Mesenchymal stem cell (in vitro differentiated cells and primary cell): ENCODE results near the gene FN3KRP.

Source experiments
- DNase-seq: peaks from one replicate; pipeline ENCODE4 v3.0.0-alpha.2; 2013
- H2AFZ ChIP-seq: one replicate; pipeline ENCODE4 v1.6.1; 2013; ENCODE audit warnings: low read depth, mild to moderate bottlenecking, control low read depth, inconsistent platforms, low read length, moderate library complexity
- H2AK5ac ChIP-seq: 2 replicates; pipeline ENCODE4 v1.6.1; 2013; ENCODE audit warnings: low read length, moderate library complexity, mild to moderate bottlenecking, inconsistent platforms; ENCODE audit not compliant: severe bottlenecking
- H2BK120ac ChIP-seq: one replicate; pipeline ENCODE4 v1.6.1; 2013; ENCODE audit warnings: low read depth, mild to moderate bottlenecking, inconsistent platforms, low read length, moderate library complexity
- H2BK12ac ChIP-seq, 2 experiments: one replicate each; pipeline ENCODE4 v1.6.1; 2013; ENCODE audit warnings: inconsistent platforms in 2 of 2, low read length in 2 of 2, mild to moderate bottlenecking in 2 of 2, moderate library complexity in 2 of 2, control low read depth in 1 of 2
- H2BK15ac ChIP-seq: one replicate; pipeline ENCODE4 v1.6.1; 2013; ENCODE audit warnings: mild to moderate bottlenecking, low read depth, inconsistent platforms; ENCODE audit not compliant: poor library complexity, severe bottlenecking
- H2BK5ac ChIP-seq: 2 replicates; pipeline ENCODE4 v1.6.1; 2013; ENCODE audit warnings: low read depth, mild to moderate bottlenecking, low read length, control low read depth, inconsistent platforms; ENCODE audit not compliant: poor library complexity, severe bottlenecking
- H3K14ac ChIP-seq, 2 experiments: one replicate each; pipeline ENCODE4 v1.6.1; 2013; ENCODE audit warnings: inconsistent platforms in 2 of 2, low read length in 2 of 2, control low read depth in 1 of 2, mild to moderate bottlenecking in 1 of 2, moderate library complexity in 1 of 2
- H3K18ac ChIP-seq, 2 experiments: one replicate each; pipeline ENCODE4 v1.6.1; 2013; ENCODE audit warnings: inconsistent platforms in 2 of 2, low read length in 2 of 2, control low read depth in 1 of 2, low read depth in 1 of 2, mild to moderate bottlenecking in 1 of 2
- H3K23ac ChIP-seq, 2 experiments: one replicate each; pipeline ENCODE4 v1.6.1; 2013; ENCODE audit warnings: inconsistent platforms in 2 of 2, low read length in 2 of 2, mild to moderate bottlenecking in 2 of 2, moderate library complexity in 2 of 2, control low read depth in 1 of 2
- H3K27ac ChIP-seq: 2 replicates; pipeline ENCODE4 v1.5.1; 2013; ENCODE audit warnings: mild to moderate bottlenecking, moderate library complexity, low read length, control low read depth, inconsistent platforms; ENCODE audit not compliant: poor library complexity, severe bottlenecking
- H3K27me3 ChIP-seq, 2 experiments: 2 replicates each; pipeline versions ENCODE4 v1.6.1 to v1.7.0; 2013; ENCODE audit warnings: low read length in 2 of 2, mild to moderate bottlenecking in 2 of 2, moderate library complexity in 2 of 2, control low read depth in 1 of 2, inconsistent platforms in 1 of 2; ENCODE audit not compliant: control insufficient read depth in 1 of 2, insufficient read depth in 1 of 2
- H3K36me3 ChIP-seq, 2 experiments: 2 replicates each; pipeline versions ENCODE4 v1.6.1 to v1.7.0; 2013; ENCODE audit warnings: low read length in 2 of 2, control low read depth in 1 of 2, inconsistent platforms in 1 of 2, low read depth in 1 of 2, mild to moderate bottlenecking in 1 of 2; ENCODE audit not compliant: insufficient read depth in 2 of 2, control insufficient read depth in 1 of 2
- H3K4ac ChIP-seq, 2 experiments: one replicate each; pipeline ENCODE4 v1.6.1; 2013; ENCODE audit warnings: inconsistent platforms in 2 of 2, low read length in 2 of 2, mild to moderate bottlenecking in 2 of 2, moderate library complexity in 2 of 2, control low read depth in 1 of 2, low read depth in 1 of 2
- H3K4me1 ChIP-seq: 2 replicates; pipeline ENCODE4 v1.6.1; 2013; ENCODE audit warnings: low read depth, low read length, control low read depth; ENCODE audit not compliant: control insufficient read depth, insufficient read depth
- H3K4me2 ChIP-seq: 2 replicates; pipeline ENCODE4 v1.6.1; 2013; ENCODE audit warnings: low read length, mild to moderate bottlenecking, inconsistent platforms; ENCODE audit not compliant: poor library complexity, severe bottlenecking
- H3K4me3 ChIP-seq, 2 experiments: 2 replicates each; pipeline versions ENCODE4 v1.5.1 to v1.7.0; 2013; ENCODE audit warnings: low read length in 2 of 2, mild to moderate bottlenecking in 2 of 2, control low read depth in 1 of 2, low read depth in 1 of 2; ENCODE audit not compliant: insufficient read depth in 1 of 2
- H3K79me1 ChIP-seq: replicated peaks from 2 replicates; pipeline ENCODE4 v1.6.1; 2013; ENCODE audit warnings: mild to moderate bottlenecking, control low read depth, low read length, inconsistent platforms; ENCODE audit not compliant: poor library complexity, severe bottlenecking
- H3K9ac ChIP-seq: 2 replicates; pipeline ENCODE4 v1.7.0; 2013; ENCODE audit warnings: mild to moderate bottlenecking, low read length, moderate library complexity
- H3K9me3 ChIP-seq: 2 replicates; pipeline ENCODE4 v1.7.0; 2013; ENCODE audit warnings: mild to moderate bottlenecking, low read length; ENCODE audit not compliant: control insufficient read depth
- H4K8ac ChIP-seq: one replicate; pipeline ENCODE4 v1.6.1; 2013; ENCODE audit warnings: inconsistent platforms, mild to moderate bottlenecking, low read length, moderate library complexity
- H4K91ac ChIP-seq: one replicate; pipeline ENCODE4 v1.6.1; 2013; ENCODE audit warnings: mild to moderate bottlenecking, low read length, inconsistent platforms
- WGBS: methylation state at CpG from one replicate; pipeline ENCODE4 v1.1.7; 2013; ENCODE audit warnings: mixed read lengths; 5-methylcytosine and 5-hydroxymethylcytosine counted together

Gene FN3KRP

DNA sequence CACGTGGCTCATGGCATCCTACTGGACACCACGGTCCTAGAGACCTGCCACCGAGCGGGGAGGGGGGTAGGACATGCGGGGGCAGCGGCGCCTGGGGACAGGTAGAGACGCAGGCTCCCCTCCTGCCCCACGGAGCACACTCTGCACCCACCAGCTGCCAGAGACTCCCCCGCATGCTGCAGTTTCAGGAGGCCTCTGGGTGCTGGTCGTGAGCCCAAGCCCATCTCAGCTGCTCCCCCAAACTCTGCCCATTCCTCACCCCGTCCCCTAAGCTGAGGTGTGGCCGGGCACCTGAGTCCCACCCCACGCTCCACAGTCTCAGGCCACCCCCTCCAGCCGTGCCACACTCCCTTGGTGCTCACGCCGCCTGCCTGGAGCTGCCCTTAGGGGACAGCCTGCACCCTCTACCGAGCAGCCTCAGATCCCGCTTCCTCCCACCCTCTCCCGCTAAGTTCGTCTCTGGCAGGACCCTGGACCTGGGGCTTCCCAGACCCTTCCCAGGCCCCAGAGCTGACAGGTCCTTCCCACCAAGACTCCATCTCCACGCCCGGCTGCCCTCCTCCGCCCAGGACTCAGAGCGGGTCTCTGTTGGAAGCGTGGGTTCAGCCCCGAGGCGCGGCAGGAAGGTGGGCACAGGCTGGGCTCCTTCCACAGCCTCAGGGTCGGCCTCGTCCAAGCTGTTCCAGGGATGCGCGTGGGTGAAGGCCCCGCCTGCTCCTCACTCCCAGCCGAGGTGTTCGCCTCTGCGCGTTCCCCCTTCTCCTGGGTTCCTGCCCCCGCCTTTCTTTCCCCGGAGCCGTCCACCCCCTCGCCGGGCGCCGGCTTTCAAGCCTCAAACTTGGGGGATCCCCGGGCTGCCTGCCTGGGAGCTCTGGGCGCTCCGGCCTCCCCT, 19.3 kb upstream of the FN3KRP start:
- WGBS = 32% methylated on average over 48 of the region's 48 CpGs
- peaks cover 0 to 6% of the 10 kb centered on the region in 2 experiments for H3K27me3 ChIP-seq
- H3K18ac ChIP-seq = no peak overlapping the region
- H3K4me3 ChIP-seq = peak overlapping the region; percentile 72 to 83
- no peak overlapping the region for H2BK15ac ChIP-seq
- H2BK12ac ChIP-seq = no peak overlapping the region
- H4K8ac ChIP-seq = no peak overlapping the region
- DNase-seq = no peak
- H2BK5ac ChIP-seq = no peak overlapping the region
- no peak overlapping the region for H3K14ac ChIP-seq
- peaks cover 16% of the 10 kb centered on the region for H3K79me1 ChIP-seq
- H3K36me3 ChIP-seq = peaks cover 0 to 12% of the 10 kb centered on the region in 2 experiments
- H3K23ac ChIP-seq = peak overlapping the region in 1 of 2 experiments; percentile 79
- peaks cover 11% of the 10 kb centered on the region for H3K9me3 ChIP-seq
- no peak overlapping the region for H2BK120ac ChIP-seq
- H3K9ac ChIP-seq = peak overlapping the region; percentile 49
- no peak overlapping the region for H3K27ac ChIP-seq
- H3K4me2 ChIP-seq = peak overlapping the region; percentile 99
- H4K91ac ChIP-seq = no peak overlapping the region
- H2AFZ ChIP-seq = no peak overlapping the region
- no peak overlapping the region for H2AK5ac ChIP-seq
- peaks cover 24% of the 10 kb centered on the region for H3K4me1 ChIP-seq
- no peak overlapping the region for H3K4ac ChIP-seq

DNA sequence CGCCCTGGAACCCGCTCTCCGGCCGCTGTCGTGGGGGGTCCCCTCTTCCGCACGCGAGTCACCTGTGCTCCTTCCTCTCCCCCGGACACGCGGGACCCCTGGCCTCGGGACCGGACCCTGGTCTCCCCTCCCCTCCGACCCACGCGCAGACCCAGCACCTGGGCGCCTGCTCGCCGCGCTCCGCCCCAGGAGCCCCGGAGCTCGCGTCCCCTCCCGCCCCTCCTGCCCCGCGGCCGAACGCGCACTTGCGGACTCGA, 18.8 kb upstream of the FN3KRP start:
- Histone ChIP-seq H3K4me3 (peak overlapping the region; percentile 72 to 83), H3K23ac (no peak overlapping the region), H3K27ac (no peak overlapping the region), H3K9me3 (peaks cover 11% of the 10 kb centered on the region), H3K27me3 (peaks cover 0 to 6% of the 10 kb centered on the region in 2 experiments), H4K91ac (no peak overlapping the region), H3K36me3 (peaks cover 0 to 10% of the 10 kb centered on the region in 2 experiments), H3K18ac (peak overlapping the region in 1 of 2 experiments; percentile 49), H3K14ac (no peak overlapping the region), H2BK15ac (no peak overlapping the region), H3K4me1 (peaks cover 24% of the 10 kb centered on the region), H2BK5ac (no peak overlapping the region), H2AFZ (no peak overlapping the region), H3K4me2 (peak overlapping the region; percentile 99), H2AK5ac (no peak overlapping the region), H3K79me1 (peaks cover 15% of the 10 kb centered on the region), H4K8ac (no peak overlapping the region), H2BK120ac (no peak overlapping the region), H3K9ac (peak overlapping the region; percentile 49), H3K4ac (no peak overlapping the region), H2BK12ac (no peak overlapping the region)
- 6% methylated on average over 28 of the region's 32 CpGs for WGBS
- DNase-seq = no peak

DNA sequence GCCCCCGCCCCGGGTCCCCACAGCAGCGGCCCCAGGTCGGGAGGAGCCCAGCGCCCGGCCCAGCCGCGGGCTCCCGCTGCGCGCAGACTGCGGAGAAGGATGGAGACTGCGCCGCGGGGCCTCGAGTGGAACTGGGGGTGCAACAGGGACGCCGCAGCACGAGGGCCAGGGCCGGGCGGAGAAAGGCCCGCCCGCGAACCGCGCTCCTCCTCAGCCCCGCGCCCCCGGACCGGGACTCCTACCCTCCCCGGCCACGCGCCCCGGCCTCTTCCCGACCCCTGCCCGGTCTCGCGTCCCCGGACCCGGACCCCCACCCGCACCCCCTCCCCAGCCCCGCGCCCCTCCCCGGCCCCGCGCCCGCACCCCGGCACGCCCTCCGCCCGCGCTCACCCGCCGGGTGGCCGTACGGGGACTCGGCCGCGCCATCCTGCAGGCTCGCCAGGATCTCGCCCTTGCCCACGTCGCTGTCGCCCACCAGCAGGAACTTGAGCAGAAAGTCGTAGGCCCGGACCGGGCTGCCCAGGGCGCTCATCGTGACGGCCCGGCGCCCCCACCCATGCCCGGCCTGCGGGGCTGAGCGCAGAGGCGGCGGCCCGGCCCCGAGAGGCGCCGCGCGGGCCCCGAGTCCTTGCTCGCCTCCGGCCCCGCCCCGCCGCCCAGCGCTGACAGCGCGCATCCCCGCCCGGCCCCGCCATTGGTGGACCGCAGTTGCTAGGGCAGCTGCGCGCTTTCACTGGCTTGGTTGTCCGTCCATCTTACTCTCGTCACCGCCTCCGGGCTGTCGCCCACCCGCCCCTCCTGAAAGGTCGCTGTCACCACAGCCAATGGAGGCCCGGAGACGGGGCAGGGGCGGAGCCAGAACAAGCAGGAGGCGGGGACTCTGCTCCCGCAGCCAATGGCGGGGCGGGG, 18.2 kb upstream of the FN3KRP start, which contains the start of gene RAB40B:
RAB40B (minus strand) TSS at position 634 of the 909 bp plus-strand sequence; CDS start at position 532, 102 bp downstream.
- H3K23ac ChIP-seq = peak within 1 kb of the TSS in 1 of 2 experiments; percentile 75
- H2AK5ac ChIP-seq = no peak within 1 kb of the TSS
- peaks cover 11% of the 10 kb centered on the region for H3K9me3 ChIP-seq
- peak within 1 kb of the TSS; percentile 92 for H2AFZ ChIP-seq
- peaks cover 4 to 6% of the 10 kb centered on the region in 2 experiments for H3K27me3 ChIP-seq
- no peak within 1 kb of the TSS for H2BK15ac ChIP-seq
- DNase-seq = peak; percentile 98
- H3K4me1 ChIP-seq = peaks cover 24% of the 10 kb centered on the region
- no peak within 1 kb of the TSS for H2BK5ac ChIP-seq
- H3K4me2 ChIP-seq = peak within 1 kb of the TSS; percentile 99
- H2BK120ac ChIP-seq = no peak within 1 kb of the TSS
- H3K79me1 ChIP-seq = peaks cover 15% of the 10 kb centered on the region
- peak within 1 kb of the TSS in 1 of 2 experiments; percentile 88 for H3K4ac ChIP-seq
- H4K8ac ChIP-seq = no peak within 1 kb of the TSS
- no peak within 1 kb of the TSS for H3K27ac ChIP-seq
- peak within 1 kb of the TSS; percentile 8 to 93 for H3K18ac ChIP-seq
- H3K4me3 ChIP-seq = peak within 1 kb of the TSS; percentile 83 to 85
- peaks cover 0 to 10% of the 10 kb centered on the region in 2 experiments for H3K36me3 ChIP-seq
- H2BK12ac ChIP-seq = no peak within 1 kb of the TSS
- H3K14ac ChIP-seq = peak within 1 kb of the TSS in 1 of 2 experiments; percentile 45
- peak within 1 kb of the TSS; percentile 1 for H4K91ac ChIP-seq
- peak within 1 kb of the TSS; percentile 64 for H3K9ac ChIP-seq
- WGBS = 1% methylated on average over 71 of the region's 112 CpGs
